HG03460 (cell line): ENCODE measurements around the gene RNF169.

Source experiments
- ATAC-seq: cut with Tn5 transposase; IDR thresholded peaks from one replicate; pipeline ENCODE4 v1.9.1; 2021; ENCODE audit not compliant: unreplicated experiment

RNF169 gene

GRCh38 chr11:74748211-74749126 lies at the start of gene RNF169:
TSS of gene RNF169 (plus strand) at chr11:74748849. CDS start at chr11:74748881, 32 bp downstream.
- ATAC-seq, result peak; percentile 97

DNA sequence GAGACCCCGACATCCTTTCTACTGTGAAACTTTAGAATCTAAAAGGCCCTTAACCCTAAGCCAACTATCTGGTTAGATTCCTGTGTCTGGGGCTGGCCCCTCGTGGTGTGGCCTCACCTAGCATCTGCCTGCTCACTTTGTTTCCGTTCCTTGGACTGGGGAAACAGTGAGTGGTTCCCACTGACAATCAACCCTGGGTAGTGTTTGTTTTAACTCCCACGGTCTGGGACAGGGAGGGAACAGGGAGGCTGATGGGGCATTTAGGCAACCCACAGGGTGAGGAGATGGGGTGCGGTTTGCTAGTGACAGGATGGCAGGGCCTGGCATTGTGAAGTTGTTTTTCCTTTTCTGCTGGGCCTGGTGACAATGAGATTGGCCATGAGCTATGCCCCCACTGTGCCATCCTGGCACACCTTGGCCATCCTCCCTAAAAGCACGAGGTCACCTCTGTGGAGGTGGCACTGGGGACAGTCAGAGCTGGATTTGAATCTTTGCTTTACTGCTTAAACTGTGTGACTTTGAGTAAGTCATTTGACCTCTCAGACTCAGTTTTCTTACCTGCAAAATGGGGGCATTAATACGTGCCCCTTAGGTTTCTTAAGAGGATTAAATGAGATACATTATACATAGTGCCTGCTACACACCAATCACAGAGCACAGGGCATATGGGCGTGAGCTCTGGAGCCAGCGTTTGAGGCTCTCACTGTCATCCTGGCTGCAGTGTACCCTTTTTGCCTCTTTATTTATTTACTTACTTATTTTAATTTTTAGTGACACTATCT lies 48.8 kb upstream of the RNF169 start:
- ATAC-seq, result no peak

GRCh38 chr11:74701351-74701750 lies 47.3 kb upstream of the RNF169 start:
- ATAC-seq, result no peak

DNA sequence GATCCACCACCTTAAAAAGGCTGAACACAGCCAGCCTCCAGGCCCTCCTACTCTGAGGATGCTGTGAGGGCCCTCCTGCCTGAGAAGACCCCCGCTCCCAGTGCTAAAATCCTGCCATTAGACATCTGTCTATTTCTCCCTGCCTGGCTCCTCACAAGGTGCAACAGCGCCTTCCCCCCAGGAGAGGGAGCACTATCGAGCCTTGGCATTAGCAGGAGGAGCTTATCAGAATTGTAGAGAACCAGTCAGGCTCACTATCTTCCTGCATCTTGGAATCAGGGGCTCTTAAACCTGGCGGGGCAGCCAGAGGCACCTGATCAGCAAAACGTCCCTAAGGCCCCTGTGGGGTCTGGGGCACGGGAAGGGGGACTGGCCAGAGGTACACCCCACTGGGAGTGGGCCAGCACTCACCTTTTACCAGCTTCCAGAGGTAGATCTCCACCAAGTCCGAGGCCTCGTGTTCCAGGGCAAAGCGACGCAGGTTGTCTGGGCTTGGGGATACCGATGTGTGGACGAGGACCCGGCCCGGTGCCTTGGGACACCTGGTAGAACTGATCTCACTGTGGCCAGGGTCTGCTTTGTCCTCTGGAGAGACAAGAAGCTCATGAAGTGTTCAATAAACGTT lies 46.2 kb upstream of the RNF169 start:
- no peak for ATAC-seq

- no peak for ATAC-seq
Observed at GRCh38 chr11:74703211-74703610, 45.4 kb upstream of the RNF169 start.

DNA sequence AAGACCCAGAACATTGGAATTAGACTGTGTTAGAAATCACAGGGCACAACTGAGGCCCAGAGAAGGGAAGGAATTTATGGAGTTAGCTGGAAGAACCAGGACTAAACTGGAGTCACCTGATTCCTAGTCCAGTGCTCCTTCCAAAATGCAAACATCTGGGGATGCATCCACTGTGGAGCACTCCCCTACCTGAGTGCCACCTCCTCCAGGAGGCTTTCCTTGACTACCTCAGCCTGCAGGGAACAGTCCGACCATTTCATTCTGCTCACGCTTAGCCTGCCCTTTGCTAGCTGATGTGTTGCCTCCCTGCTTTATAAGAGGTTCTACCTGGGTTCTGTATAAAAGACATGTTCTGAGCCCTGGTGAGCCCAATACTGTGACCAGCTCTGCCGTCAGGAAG lies 41.5 kb upstream of the RNF169 start:
- no peak for ATAC-seq

- ATAC-seq, result no peak
Observed at GRCh38 chr11:74707602-74708510, 40.8 kb upstream of the RNF169 start.

GRCh38 chr11:74709175-74709574 lies 39.5 kb upstream of the RNF169 start:
- no peak for ATAC-seq

- ATAC-seq, result no peak
Observed at GRCh38 chr11:74710281-74710938, 38.2 kb upstream of the RNF169 start.

- no peak for ATAC-seq
Observed at GRCh38 chr11:74713686-74714085, 35.0 kb upstream of the RNF169 start.

- ATAC-seq, result no peak
Observed at GRCh38 chr11:74714904-74715303, 33.7 kb upstream of the RNF169 start.

- no peak for ATAC-seq
Observed at GRCh38 chr11:74717221-74717969, 31.3 kb upstream of the RNF169 start.

DNA sequence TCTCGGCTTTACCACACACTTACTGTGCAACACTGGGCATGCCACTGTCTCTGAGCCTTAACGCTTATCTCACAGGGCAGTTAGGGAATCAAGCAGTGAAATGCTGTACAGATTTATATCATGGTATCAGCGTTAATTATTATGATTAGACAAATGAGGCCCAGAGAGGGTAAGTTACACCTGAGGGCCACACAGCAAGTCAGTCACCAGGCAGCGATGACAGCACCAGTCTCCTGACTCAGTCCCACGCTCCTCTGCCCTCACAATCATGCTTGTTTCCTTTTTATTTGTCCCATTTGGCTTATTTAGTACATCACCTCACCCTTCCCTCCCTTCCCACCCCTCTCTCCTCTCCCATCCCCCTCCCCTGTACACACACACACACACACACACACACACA lies 29.6 kb upstream of the RNF169 start:
- no peak for ATAC-seq

DNA sequence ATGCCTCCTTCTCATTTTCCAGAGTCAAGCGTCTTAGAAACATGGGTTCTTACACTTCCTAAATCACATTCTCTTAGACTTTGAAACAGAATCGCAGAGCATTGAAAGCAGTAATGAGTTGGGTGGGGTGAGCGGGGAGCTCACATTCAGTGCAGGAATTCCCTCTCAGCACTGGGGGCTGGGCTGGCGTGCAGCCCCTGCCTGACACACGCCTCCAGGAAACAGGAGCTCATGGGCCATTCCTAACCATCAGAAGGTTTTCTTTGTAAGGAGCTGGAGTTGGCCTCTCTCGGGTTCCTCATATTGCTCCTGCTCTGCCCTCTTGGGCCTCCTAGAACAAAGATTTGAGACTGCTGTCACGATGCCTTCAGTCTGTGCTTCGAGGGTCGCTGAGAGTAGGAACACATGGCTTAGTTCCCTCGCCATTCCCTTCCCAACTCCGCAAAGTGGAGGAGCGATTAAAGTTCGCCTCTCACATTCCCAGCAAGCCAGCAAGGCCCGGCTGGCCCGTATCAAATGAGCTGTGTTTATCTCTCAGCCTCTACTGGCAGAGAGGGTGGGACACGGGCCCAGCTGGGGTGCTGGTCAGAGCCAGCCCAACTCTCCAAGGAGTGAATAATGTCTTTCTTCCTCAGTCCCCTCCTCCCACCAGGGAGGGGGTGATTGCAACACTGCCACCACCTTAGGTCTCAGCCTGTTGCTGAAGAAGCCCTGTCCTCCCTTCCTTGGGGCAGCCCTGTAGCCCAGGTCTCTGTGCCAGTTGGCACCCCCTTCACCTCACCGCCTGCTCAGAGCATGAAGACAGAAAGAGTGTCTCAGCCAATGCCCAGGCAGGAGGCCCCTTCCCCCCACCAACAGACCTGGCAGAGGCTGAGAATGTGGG lies 27.8 kb upstream of the RNF169 start:
- ATAC-seq, result no peak

GRCh38 chr11:74721479-74721835 lies 27.2 kb upstream of the RNF169 start:
- no peak for ATAC-seq

DNA sequence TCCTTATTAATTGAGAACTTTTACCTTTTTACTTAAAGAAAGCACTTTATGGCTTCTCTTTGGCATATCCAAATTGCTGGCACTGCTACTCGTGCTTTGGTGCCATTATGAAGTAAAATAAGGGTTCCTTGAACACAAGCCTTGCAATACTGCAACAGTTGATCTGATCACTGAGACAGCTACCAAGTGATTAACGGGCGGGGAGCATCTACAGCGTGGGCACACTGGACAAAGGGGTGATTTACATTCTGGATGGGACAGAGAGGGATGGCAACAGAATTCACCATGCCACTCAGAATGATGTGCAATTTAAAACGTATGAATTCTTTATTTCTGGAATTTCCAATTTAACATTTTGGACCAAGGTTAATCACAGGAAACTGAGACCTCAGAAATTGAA lies 25.1 kb upstream of the RNF169 start:
- no peak for ATAC-seq

DNA sequence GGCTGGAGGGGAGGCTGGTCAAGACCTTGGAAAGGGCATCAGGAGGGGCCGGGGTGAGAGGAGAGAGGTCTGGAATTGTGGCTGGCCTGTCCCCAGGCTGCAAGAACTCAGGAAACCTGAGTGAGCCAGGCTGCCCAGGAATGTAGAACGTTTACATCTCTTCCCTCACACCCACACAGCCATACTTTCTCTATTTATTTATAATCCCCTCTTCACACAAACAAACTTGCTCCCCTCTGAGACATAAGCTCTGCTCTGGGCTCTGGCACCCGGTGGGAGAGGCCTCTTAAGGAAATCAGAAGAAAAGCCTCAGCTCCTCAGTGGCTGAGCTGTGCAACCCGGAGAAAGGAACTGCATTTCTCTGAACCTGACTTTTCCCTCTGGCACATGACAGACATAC lies 22.9 kb upstream of the RNF169 start:
- ATAC-seq, result no peak

DNA sequence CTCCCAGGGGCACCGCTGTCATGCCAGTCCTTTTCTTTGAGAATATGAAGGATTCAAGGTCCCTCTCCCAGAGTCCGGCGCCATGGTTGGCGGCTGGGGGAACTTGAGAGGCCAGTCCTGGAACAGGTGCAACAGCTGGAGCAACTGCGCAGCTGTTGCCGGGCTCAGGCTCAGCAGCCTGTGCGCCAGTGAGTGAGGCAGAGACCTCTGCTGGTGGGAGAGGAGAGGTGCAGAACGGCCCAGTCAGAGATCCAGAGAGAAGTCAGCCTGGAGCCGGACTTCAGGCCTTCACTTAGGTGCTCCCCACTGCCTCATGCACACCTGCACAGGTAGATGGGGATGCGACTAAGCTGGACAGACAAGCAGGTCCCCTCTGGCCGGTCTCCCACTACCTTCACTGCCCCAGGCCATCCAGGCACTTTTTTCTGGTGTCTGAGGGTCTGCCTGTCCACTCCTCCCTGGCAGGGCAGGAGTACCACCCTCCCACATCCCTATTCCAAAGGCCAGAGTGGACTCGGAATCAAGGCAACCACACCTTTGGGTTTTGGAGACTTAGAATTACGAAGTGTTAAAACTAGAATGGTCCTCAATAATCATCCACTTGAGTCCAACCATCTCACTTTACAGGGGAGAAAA lies 22.0 kb upstream of the RNF169 start:
- no peak for ATAC-seq
